Activated effector memory CD4-positive, alpha-beta T cell treated with anti-CD3 and anti-CD28 coated beads, Interleukin-2, amount 50 U/mL, for 16 hours (primary cell): ENCODE results near the gene USP3.
"Not testable (repeated sequence)": the region's sequence is repeated elsewhere in the genome, so short reads cannot be mapped to it uniquely, and the experiment has no call there.

ENCODE experiments used
- DNase-seq: peaks from one replicate; pipeline ENCODE4 v3.0.0-alpha.2; 2020

The USP3 gene

GRCh38 chr15:63476229-63476632 lies 28.2 kb upstream of the USP3 start:
- no peak for DNase-seq

- DNase-seq, result no peak
Measured at GRCh38 chr15:63478243-63478642, 26.1 kb upstream of the USP3 start.

GRCh38 chr15:63480441-63480821 lies 24.0 kb upstream of the USP3 start:
- DNase-seq, result peak; percentile 60

GRCh38 chr15:63481105-63481810 lies 23.1 kb upstream of the USP3 start:
- DNase-seq, result peak; percentile 73

DNA sequence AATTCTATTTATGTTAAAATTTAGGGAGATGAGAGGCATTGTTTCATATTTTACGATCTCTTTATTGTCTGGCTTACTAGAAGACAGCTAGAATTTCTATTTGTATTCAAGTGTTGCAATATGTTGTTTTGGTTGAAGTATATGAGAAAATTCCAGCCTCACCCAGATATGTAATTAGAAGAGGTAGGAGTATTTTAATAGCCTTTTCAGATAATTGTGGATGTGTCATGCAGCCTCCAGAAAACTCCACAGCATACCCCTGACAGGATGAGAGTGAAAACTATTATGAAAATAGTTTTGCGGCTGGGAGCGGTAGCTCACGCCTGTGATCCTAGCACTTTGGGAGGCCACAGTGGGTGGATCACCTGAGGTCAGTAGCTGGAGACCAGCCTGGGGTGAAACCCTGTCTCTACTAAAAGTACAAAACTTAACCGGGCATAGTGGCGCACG lies 21.5 kb upstream of the USP3 start:
- DNase-seq, result no peak

DNA sequence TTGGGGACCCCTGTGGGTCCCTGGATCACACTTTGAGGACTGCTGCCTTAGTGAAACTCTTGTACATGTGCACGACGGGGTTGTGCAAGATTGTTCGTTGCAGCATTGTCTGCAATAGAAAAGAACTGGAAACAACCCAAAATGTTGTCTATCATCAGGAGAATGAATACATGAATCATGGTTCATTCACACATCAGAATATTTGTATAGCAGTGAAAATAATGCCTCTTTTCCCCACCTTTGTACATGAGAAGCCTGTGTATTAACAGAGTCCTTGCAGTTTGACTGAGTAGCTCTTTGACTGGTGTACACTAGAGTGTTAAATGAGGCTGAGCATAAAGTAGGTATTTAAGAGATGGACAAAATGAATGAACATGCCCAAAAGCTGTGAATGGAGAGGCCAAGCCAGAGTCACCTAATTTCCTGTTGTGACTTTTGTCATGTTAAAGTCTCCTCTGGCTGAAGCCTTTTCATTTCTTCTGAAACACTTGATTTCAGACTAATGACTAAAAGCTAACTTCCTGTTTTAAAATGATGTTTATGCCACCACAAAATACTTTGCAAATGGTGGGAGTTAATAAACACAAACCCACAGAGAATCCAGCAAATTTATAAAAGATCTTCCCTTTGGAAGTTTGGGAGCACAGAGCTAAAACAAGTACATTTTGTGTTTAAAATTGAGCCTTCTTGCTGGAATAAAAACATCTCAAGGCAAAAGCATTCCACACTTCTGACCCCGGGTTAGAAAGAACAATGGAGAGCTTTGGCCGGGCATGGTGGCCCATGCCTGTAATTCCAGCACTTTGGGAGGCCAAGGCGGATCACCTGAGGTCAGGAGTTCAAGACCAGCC lies 20.6 kb upstream of the USP3 start:
- peak; percentile 25 for DNase-seq

DNA sequence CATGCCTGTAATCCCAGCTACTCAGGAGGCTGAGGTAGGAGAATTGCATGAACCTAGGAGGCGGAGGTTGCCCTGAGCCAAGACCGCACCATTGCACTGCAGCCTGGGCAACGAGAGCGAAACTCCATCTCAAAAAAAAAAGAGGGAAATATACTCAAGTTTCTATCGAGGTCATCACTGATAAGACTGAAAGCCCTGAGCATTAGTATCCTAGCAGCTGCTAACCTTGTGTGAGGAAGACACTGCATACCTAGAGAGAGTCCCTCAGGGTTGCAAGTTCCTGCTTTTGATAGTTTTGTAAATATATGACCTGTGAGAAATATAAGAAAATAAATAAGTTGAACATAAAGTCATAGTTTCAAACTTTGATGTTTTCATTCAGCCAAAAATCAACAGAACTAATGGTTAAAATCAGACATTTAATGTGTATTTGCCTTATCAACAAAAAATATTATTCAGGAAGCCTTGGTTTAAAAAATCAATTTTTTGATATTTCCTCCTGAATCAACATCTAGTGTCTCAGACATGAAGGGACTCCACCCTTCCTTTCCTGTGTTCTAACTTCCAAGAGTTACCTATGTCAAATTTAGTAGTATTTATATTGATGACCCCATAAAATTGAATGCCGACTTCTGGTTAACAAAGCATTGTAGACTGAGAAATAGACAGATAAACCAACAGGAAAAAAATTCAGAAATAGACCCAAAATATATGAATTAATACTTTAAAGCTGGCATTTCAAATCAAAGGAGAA lies 19.8 kb upstream of the USP3 start:
- no peak for DNase-seq

GRCh38 chr15:63487076-63487757 lies 17.2 kb upstream of the USP3 start:
- DNase-seq, result peak; percentile 96

DNA sequence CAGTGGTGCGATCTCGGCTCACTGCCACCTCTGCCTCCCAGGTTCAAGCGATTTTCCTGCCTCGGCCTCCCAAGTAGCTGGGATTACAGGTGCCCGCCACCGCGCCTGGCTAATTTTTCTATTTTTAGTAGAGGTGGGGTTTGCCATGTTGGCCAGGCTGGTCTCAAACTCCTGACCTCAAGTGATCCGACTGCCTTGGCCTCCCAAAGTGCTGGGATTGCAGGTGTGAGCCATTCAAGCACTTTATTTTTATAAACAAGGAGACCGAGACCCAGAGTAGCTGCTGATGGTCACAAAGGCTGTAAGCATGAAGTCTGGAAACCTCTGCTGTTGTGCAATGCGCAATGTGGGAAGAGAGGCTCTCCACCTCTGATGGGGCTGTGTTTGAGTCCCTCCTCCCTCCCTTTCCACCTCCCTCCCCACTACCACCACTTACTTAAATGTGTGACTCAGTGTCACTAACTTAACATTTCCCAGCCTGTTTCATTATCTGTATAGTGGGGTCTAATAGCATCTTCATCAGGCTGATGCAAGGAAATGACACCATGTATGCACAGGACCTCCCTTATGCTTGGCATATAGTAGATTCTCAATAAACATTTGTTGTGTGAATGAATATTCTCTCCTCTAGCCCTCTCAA lies 16.5 kb upstream of the USP3 start:
- DNase-seq, result not testable (repeated sequence)

DNA sequence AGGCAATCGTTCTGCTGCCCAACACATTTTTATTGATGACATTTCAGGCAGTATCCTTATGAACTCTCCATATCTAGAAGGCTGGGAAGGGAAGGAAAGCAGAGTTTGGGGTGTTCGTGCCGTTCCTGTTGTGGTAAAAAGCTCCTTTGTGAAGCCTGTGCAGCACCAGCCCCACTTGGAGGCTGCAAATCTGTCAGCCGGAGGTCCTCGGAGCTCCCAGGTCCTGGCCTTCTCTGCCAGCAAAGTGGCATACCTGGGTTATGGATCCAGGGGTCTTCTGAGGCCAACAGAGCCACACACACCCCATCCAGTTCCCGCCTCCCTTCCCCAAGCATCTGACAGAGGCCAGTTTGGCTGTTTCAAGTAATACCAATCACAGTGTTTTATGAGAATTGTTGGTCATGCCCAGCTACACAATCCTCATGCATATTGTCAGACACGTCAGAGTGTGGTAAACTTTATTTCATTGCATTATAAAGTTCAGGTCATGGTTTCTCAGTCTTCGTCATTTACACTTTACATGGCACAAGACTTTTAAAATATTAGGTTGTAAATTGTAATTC lies 15.9 kb upstream of the USP3 start:
- no peak for DNase-seq

- no peak for DNase-seq
Measured at GRCh38 chr15:63489352-63489751, 15.0 kb upstream of the USP3 start.

DNA sequence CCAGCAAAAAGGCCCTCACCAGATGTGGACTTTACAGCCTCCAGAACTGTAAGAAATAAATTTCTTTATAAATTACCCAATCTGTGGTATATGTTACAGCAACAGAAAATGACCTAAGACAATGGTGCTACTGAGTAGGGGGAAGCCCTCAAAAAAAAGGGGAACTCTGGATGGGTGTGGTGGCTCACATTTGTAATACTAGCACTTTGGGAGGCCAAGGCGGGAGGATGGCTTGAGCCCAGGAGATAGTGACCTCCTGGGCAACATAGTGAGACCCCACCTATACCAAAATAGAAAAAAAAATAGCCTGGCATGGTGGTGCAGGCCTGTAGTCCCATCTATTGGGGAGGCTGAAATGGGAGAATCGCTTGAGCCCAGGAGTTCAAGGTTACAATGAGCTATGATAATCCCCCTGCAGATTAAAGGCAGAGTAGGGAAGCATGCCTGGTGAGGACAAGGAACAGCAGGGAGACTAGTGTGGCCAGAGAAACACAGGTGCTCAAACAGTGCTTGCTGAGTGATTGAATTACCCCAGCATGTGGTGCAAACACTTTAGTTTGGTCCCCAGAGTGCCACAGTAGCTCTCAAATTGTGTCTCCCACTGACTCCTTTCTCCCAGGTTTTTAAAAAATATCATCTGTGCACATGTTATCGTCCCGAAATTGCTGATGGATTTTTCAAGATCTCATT lies 13.9 kb upstream of the USP3 start:
- DNase-seq, result no peak

GRCh38 chr15:63491116-63491827 lies 13.1 kb upstream of the USP3 start:
- peak; percentile 16 for DNase-seq

DNA sequence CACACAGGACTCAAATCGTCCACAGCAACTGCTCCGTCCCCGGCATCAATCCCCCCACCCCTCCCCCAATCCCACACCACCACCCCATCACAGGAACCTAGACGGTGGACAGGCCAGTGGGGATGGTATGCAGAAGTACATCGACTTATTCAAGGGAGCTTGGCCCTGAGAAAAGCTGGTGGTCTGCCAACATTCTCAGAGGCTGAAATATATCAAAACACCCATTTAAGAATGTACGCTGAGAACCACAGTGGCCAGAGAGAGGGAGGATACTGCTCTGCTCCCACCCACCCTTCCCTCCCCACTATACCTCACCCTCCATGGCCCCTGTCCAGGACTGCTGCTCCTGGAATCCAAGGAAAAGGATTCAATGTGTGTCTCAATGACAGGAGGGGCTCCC lies 12.4 kb upstream of the USP3 start:
- DNase-seq, result peak; percentile 31

GRCh38 chr15:63492541-63493077 lies 11.8 kb upstream of the USP3 start:
- peak; percentile 27 for DNase-seq

GRCh38 chr15:63493436-63493835 lies 11.0 kb upstream of the USP3 start:
- peak; percentile 33 for DNase-seq

DNA sequence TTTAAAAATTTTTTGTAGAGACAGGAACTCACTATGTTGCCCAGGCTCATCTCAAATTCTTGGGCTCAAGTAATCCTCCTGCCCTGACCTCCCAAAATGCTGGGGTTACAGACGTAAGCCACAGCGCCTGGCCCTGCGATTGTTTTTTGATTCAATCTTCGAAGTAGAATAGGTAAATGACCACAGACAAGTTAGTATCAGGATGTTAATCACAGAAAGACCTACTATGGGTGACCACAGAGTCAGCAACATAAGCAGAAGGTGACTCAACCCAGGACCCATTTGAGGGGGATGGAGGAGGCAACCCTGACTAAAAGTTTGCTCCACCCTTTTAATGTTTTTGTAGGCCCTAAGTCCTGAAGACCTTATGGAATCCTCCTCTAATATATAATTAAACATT lies 10.0 kb upstream of the USP3 start:
- DNase-seq, result peak; percentile 64

- no peak for DNase-seq
Measured at GRCh38 chr15:63495343-63495742, 9.1 kb upstream of the USP3 start.

- peak; percentile 56 for DNase-seq
Measured at GRCh38 chr15:63495780-63496488, 8.5 kb upstream of the USP3 start.
